Endothelial cell of umbilical vein (primary cell): ENCODE data around the gene PASK. TPM values are rescaled to one million over a fixed set of nuclear protein-coding genes. Genes with fewer than 3 reads are reported as not detected.

Experiments used
- BruUV-seq: library from RNA; stranded (reverse); fragments of 400-500 nt; replicated peaks from 2 replicates; lab custom pipeline; 2021; lab: Mats Ljungman, UMichigan
- CTCF ChIA-PET: fragments of 300-600, 350-600 bp; sonication (Branson Sonifier 250); formaldehyde crosslinking; loops from one replicate; lab custom pipeline; 2021; ENCODE audit warnings: antibody characterized with exemption, inconsistent platforms; lab: Charles Lee
- POLR2A ChIA-PET: fragments of 300-600, 350-600 bp; sonication (Branson Sonifier 250); formaldehyde crosslinking; loops from one replicate; lab custom pipeline; 2021; ENCODE audit warnings: antibody characterized with exemption, inconsistent platforms; lab: Charles Lee
- DNase-seq: peaks from one replicate; pipeline ENCODE4 v3.0.0-alpha.2; 2011; ENCODE audit warnings: low read depth, low spot score
- FAIRE-seq: peaks from 2 replicates; lab custom pipeline; 2011; peaks lifted over from hg19 to GRCh38; lab: Jason Lieb, UNC
- H2AFZ ChIP-seq: 2 replicates; pipeline ENCODE4 v1.6.0; 2012; ENCODE audit warnings: low read depth, low read length, control low read depth, inconsistent platforms
- H3K27ac ChIP-seq: 2 replicates; pipeline ENCODE4 v1.5.1; 2011; ENCODE audit warnings: low read depth, mild to moderate bottlenecking, control low read depth, low read length, moderate library complexity; ENCODE audit not compliant: insufficient read depth
- H3K27me3 ChIP-seq, 2 experiments: 2 replicates each; pipeline versions ENCODE4 v1.6.0 to v1.6.1; 2011; ENCODE audit warnings: low read length in 2 of 2, mixed read lengths in 1 of 2; ENCODE audit not compliant: control insufficient read depth in 2 of 2, insufficient read depth in 2 of 2
- H3K36me3 ChIP-seq, 2 experiments: 2 replicates in 1 of 2; 3 replicates in 1 of 2; pipeline ENCODE4 v1.5.1; 2011; ENCODE audit warnings: low read length in 2 of 2, mild to moderate bottlenecking in 1 of 2, moderate library complexity in 1 of 2; ENCODE audit not compliant: control insufficient read depth in 2 of 2, insufficient read depth in 2 of 2; ENCODE audit errors: extremely low read depth in 1 of 2
- H3K4me1 ChIP-seq: 3 replicates; pipeline ENCODE4 v1.5.1; 2011; ENCODE audit warnings: mild to moderate bottlenecking, low read length; ENCODE audit not compliant: control insufficient read depth, insufficient read depth; ENCODE audit errors: extremely low read depth
- H3K4me2 ChIP-seq: 2 replicates; pipeline ENCODE4 v1.6.1; 2011; ENCODE audit warnings: low read length, control low read depth, mixed read lengths; ENCODE audit not compliant: insufficient read depth
- H3K4me3 ChIP-seq, 3 experiments: fragments of 200-600 bp in 1 of 3; sonication (generic), shearing (Covaris generic) in 1 of 3; replicated peaks in 1 of 3; 2 replicates each; pipeline ENCODE4 v1.5.1; 2011 to 2016; ENCODE audit warnings: control low read depth in 3 of 3, low read length in 3 of 3, mild to moderate bottlenecking in 2 of 3, inconsistent platforms in 1 of 3, low read depth in 1 of 3, moderate library complexity in 1 of 3; ENCODE audit not compliant: insufficient read depth in 1 of 3
- H3K79me2 ChIP-seq: 2 replicates; pipeline ENCODE4 v1.6.0; 2012; ENCODE audit warnings: low read length, inconsistent platforms; ENCODE audit not compliant: control insufficient read depth, insufficient read depth
- H3K9ac ChIP-seq: replicated peaks from 2 replicates; pipeline ENCODE3; 2011; ENCODE audit warnings: low read length, control low read depth; ENCODE audit not compliant: insufficient read depth; ENCODE audit errors: extremely low read depth
- H3K9me1 ChIP-seq: replicated peaks from 3 replicates; pipeline ENCODE4 v1.6.0; 2011; ENCODE audit warnings: mild to moderate bottlenecking, low read length; ENCODE audit not compliant: control insufficient read depth, insufficient read depth; ENCODE audit errors: extremely low read depth
- H3K9me3 ChIP-seq: replicated peaks from 2 replicates; pipeline ENCODE4 v1.5.1; 2012; ENCODE audit warnings: low read length, inconsistent platforms; ENCODE audit not compliant: control insufficient read depth, insufficient read depth
- H4K20me1 ChIP-seq: replicated peaks from 2 replicates; pipeline ENCODE3; 2011; ENCODE audit warnings: mild to moderate bottlenecking, low read length; ENCODE audit not compliant: control insufficient read depth, insufficient read depth; ENCODE audit errors: extremely low read depth
- CTCF ChIP-seq, 2 donors: IDR thresholded peaks; 1 replicate in 1 of 2; 2 replicates in 1 of 2; pipeline ENCODE4 v1.5.1; 2011; ENCODE audit warnings: low read length in 2 of 2, mild to moderate bottlenecking in 2 of 2, moderate library complexity in 2 of 2, control low read depth in 1 of 2, inconsistent platforms in 1 of 2, low read depth in 1 of 2; ENCODE audit not compliant: insufficient read depth in 1 of 2; ENCODE audit errors: extremely low read depth in 1 of 2
- EZH2 ChIP-seq: IDR thresholded peaks from 2 replicates; pipeline ENCODE4 v1.6.1; 2012; ENCODE audit warnings: borderline replicate concordance, low read depth, mild to moderate bottlenecking, moderate library complexity, low read length, inconsistent platforms; ENCODE audit not compliant: severe bottlenecking
- FOS ChIP-seq: IDR thresholded peaks from 2 replicates; pipeline ENCODE4 v1.6.1; 2011; ENCODE audit warnings: mild to moderate bottlenecking, low read length, moderate library complexity, borderline replicate concordance; ENCODE audit not compliant: insufficient read depth
- GATA2 ChIP-seq: IDR thresholded peaks from 2 replicates; pipeline ENCODE4 v1.7.0; 2011; ENCODE audit warnings: low read depth, mild to moderate bottlenecking, moderate library complexity, mixed read lengths, low read length; ENCODE audit not compliant: insufficient read length, insufficient read depth
- JUN ChIP-seq: IDR thresholded peaks from 2 replicates; pipeline ENCODE4 v1.6.1; 2011; ENCODE audit warnings: borderline replicate concordance, low read depth; ENCODE audit not compliant: insufficient read length, insufficient read depth
- MAX ChIP-seq: IDR thresholded peaks from 2 replicates; pipeline ENCODE4 v1.6.1; 2011; ENCODE audit not compliant: insufficient read depth, insufficient read length
- MYC ChIP-seq: IDR thresholded peaks from one replicate; pipeline ENCODE4 v1.6.1; 2011; ENCODE audit warnings: mild to moderate bottlenecking, low read depth, low read length
- POLR2A ChIP-seq: IDR thresholded peaks from 2 replicates; pipeline ENCODE4 v1.6.1; 2012; ENCODE audit warnings: low read depth, mild to moderate bottlenecking, control low read depth, low read length
- POLR2AphosphoS5 ChIP-seq: IDR thresholded peaks from 2 replicates; pipeline ENCODE4 v1.6.1; 2012; ENCODE audit warnings: low read depth, mild to moderate bottlenecking, control low read depth, low read length, moderate library complexity; ENCODE audit not compliant: insufficient read depth
- dilution Hi-C: fragments of 300-500 bp; cut with MboI; formaldehyde crosslinking; loops from one replicate; pipeline ENCODE4 v1.15.0; 2019; ENCODE audit warnings: low sequenced_read_pairs; ENCODE audit not compliant: extremely low pct_ligation_motif_present
- intact Hi-C: fragments of 100-400 bp; cut with micrococcal nuclease; formaldehyde crosslinking; loops from one replicate; pipeline ENCODE4 v1.10.0; 2022
- polyA plus RNA-seq, 4 experiments: library from polyadenylated mRNA; depleted of rRNA in 3 of 4; stranded (reverse) in 3 of 4; unstranded in 1 of 4; fragments of >200 nt; gene quantifications; 2 replicates each; pipeline versions ENCODE4 v1.2.1 to v1.2.3, GENCODE V29; 2011 to 2012; ENCODE audit warnings: missing spikeins in 1 of 4
- total RNA-seq: library from RNA; stranded (reverse); gene quantifications from 2 replicates; pipeline ENCODE4 v1.2.3, GENCODE V29; 2021

Gene PASK
- total and polyA plus RNA-seq, 2 donors (not counting 3 experiments of a cell fraction or from before 2014, with no cell fraction given), result 5.7 to 17.3 TPM

- DNase-seq, result no peak
- TF ChIP-seq EZH2, result no peak
- TF ChIP-seq MYC, result no peak
- no peak for TF ChIP-seq JUN
- TF ChIP-seq POLR2A, result no peak
- TF ChIP-seq FOS, result no peak
- TF ChIP-seq POLR2AphosphoS5, result no peak
- TF ChIP-seq CTCF (IDR thresholded peaks at IDR 0.05; ENCODE audit: extremely low read depth in 1 of 2, insufficient read depth in 1 of 2, low read depth in 1 of 2, low read length in 2 of 2), result no peak
- TF ChIP-seq GATA2, result no peak
- no peak for TF ChIP-seq MAX
- peaks cover 0 to 33% of the 10 kb centered on the region in 2 experiments for H3K36me3 ChIP-seq
- no peak overlapping the region for H3K27ac ChIP-seq
- no peak overlapping the region for H3K4me2 ChIP-seq
- no peaks in the 10 kb centered on the region for H3K79me2 ChIP-seq
- no peak overlapping the region for H3K9ac ChIP-seq
- dilution Hi-C loops (no loop called here), intact Hi-C loops (no loop called here)
- no peak for FAIRE-seq
- CTCF ChIA-PET, result no interaction called here
- POLR2A ChIA-PET, result no interaction called here
- H2AFZ ChIP-seq, result no peak overlapping the region
- H4K20me1 ChIP-seq, result no peaks in the 10 kb centered on the region
- BruUV-seq, result no TSS peak
- H3K9me3 ChIP-seq, result no peaks in the 10 kb centered on the region
- no peak overlapping the region for H3K4me3 ChIP-seq
- no peaks in the 10 kb centered on the region for H3K27me3 ChIP-seq
- H3K9me1 ChIP-seq, result no peaks in the 10 kb centered on the region
- H3K4me1 ChIP-seq, result no peaks in the 10 kb centered on the region
Observed at GRCh38 chr2:241163601-241164118, 14.4 kb upstream of the PASK start.
